ENCODE data around the gene TEKT2.
A peak's percentile ranks its signal among the peaks of the same experiment; 100 is the strongest.

Gene TEKT2

DNA sequence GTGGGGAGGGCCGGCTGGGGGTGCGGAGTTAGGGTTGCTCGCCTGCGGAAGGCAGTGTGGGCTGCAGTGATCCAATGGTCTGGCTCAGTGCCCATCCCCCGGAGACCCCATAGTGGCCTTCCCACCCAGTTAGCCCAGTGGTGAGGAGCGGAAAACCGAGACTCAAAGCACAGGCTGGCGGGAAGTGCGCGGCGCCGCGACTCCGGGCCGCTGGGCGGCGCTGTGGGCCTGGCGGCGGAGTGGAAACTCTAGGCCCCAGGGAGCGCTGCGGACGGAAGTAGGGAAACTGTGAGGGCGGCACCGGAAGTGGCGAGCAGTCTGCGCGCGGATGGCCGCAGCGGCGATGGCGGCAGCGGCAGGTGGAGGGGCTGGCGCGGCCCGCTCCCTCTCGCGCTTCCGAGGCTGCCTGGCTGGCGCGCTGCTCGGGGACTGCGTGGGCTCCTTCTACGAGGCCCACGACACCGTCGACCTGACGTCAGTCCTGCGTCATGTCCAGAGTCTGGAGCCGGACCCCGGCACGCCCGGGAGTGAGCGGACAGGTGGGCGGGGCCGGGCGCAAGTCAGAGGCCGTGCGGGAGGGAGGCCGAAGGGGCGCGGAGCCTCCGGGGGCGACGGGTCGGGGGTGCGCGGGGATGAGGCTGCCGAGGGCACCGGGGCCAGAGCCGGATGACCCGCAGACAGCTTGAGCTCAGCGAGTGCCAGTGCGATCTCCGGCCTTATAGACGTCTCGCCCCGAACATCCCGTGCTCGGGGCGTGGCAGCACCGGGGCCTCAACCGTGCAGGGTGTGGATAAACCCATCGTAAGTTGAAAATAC is 4.9 kb downstream of the TEKT2 start, which contains the start of gene ADPRS (continued):
- TF ChIP-seq, protein P1, sequence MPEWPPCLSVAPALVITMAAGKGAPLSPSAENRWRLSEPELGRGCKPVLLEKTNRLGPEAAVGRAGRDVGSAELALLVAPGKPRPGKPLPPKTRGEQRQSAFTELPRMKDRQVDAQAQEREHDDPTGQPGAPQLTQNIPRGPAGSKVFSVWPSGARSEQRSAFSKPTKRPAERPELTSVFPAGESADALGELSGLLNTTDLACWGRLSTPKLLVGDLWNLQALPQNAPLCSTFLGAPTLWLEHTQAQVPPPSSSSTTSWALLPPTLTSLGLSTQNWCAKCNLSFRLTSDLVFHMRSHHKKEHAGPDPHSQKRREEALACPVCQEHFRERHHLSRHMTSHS (tag by site-specific recombination; IDR thresholded peaks at IDR 0.05): no peak
- TF ChIP-seq KLF1 (tag by site-specific recombination; IDR thresholded peaks at IDR 0.05) (peak; percentile 87), ZNF830 (tag by site-specific recombination; IDR thresholded peaks at IDR 0.05; ENCODE audit: low read depth) (no peak), ZNF223 (tag by site-specific recombination; IDR thresholded peaks at IDR 0.05) (peak; percentile 68), ZNF155 (tag by site-specific recombination; IDR thresholded peaks at IDR 0.05) (no peak), ZXDB (tag by site-specific recombination; IDR thresholded peaks at IDR 0.05) (peak; percentile 96), ZNF426 (tag by site-specific recombination; IDR thresholded peaks at IDR 0.05) (no peak), ZNF211 (tag by site-specific recombination; IDR thresholded peaks at IDR 0.05; ENCODE audit: low read depth) (no peak), GLIS2 (tag by site-specific recombination; IDR thresholded peaks at IDR 0.05) (peak; percentile 79), ZNF777 (tag by site-specific recombination; IDR thresholded peaks at IDR 0.05; ENCODE audit: borderline replicate concordance) (no peak), ZNF610 (tag by site-specific recombination; IDR thresholded peaks at IDR 0.05; ENCODE audit: borderline replicate concordance) (peak; percentile 89), ZNF202 (tag by site-specific recombination; IDR thresholded peaks at IDR 0.05; ENCODE audit: borderline replicate concordance) (no peak), ZSCAN30 (tag by site-specific recombination; IDR thresholded peaks at IDR 0.05) (peak; percentile 97), ZNF510 (tag by site-specific recombination; IDR thresholded peaks at IDR 0.05; ENCODE audit: insufficient replicate concordance) (no peak), ZFP41 (tag by site-specific recombination; IDR thresholded peaks at IDR 0.05; ENCODE audit: borderline replicate concordance) (no peak), SCRT2 (tag by site-specific recombination; IDR thresholded peaks at IDR 0.05) (peak; percentile 99)
- TF ChIP-seq, protein P2, sequence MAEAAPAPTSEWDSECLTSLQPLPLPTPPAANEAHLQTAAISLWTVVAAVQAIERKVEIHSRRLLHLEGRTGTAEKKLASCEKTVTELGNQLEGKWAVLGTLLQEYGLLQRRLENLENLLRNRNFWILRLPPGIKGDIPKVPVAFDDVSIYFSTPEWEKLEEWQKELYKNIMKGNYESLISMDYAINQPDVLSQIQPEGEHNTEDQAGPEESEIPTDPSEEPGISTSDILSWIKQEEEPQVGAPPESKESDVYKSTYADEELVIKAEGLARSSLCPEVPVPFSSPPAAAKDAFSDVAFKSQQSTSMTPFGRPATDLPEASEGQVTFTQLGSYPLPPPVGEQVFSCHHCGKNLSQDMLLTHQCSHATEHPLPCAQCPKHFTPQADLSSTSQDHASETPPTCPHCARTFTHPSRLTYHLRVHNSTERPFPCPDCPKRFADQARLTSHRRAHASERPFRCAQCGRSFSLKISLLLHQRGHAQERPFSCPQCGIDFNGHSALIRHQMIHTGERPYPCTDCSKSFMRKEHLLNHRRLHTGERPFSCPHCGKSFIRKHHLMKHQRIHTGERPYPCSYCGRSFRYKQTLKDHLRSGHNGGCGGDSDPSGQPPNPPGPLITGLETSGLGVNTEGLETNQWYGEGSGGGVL (tag by site-specific recombination; IDR thresholded peaks at IDR 0.05): 0 out of 2 replicates have a peak, but pooled peaks have one; percentile 24
- TF ChIP-seq, protein P3, sequence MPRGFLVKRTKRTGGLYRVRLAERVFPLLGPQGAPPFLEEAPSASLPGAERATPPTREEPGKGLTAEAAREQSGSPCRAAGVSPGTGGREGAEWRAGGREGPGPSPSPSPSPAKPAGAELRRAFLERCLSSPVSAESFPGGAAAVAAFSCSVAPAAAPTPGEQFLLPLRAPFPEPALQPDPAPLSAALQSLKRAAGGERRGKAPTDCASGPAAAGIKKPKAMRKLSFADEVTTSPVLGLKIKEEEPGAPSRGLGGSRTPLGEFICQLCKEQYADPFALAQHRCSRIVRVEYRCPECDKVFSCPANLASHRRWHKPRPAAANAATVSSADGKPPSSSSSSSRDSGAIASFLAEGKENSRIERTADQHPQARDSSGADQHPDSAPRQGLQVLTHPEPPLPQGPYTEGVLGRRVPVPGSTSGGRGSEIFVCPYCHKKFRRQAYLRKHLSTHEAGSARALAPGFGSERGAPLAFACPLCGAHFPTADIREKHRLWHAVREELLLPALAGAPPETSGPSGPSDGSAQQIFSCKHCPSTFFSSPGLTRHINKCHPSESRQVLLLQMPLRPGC (tag by site-specific recombination; IDR thresholded peaks at IDR 0.05): peak; percentile 89
- TF ChIP-seq, protein P4, sequence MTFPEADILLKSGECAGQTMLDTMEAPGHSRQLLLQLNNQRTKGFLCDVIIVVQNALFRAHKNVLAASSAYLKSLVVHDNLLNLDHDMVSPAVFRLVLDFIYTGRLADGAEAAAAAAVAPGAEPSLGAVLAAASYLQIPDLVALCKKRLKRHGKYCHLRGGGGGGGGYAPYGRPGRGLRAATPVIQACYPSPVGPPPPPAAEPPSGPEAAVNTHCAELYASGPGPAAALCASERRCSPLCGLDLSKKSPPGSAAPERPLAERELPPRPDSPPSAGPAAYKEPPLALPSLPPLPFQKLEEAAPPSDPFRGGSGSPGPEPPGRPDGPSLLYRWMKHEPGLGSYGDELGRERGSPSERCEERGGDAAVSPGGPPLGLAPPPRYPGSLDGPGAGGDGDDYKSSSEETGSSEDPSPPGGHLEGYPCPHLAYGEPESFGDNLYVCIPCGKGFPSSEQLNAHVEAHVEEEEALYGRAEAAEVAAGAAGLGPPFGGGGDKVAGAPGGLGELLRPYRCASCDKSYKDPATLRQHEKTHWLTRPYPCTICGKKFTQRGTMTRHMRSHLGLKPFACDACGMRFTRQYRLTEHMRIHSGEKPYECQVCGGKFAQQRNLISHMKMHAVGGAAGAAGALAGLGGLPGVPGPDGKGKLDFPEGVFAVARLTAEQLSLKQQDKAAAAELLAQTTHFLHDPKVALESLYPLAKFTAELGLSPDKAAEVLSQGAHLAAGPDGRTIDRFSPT (tag by site-specific recombination; IDR thresholded peaks at IDR 0.05): 0 out of 2 replicates have a peak, but pooled peaks have one; percentile 49
- TF ChIP-seq, protein P5, sequence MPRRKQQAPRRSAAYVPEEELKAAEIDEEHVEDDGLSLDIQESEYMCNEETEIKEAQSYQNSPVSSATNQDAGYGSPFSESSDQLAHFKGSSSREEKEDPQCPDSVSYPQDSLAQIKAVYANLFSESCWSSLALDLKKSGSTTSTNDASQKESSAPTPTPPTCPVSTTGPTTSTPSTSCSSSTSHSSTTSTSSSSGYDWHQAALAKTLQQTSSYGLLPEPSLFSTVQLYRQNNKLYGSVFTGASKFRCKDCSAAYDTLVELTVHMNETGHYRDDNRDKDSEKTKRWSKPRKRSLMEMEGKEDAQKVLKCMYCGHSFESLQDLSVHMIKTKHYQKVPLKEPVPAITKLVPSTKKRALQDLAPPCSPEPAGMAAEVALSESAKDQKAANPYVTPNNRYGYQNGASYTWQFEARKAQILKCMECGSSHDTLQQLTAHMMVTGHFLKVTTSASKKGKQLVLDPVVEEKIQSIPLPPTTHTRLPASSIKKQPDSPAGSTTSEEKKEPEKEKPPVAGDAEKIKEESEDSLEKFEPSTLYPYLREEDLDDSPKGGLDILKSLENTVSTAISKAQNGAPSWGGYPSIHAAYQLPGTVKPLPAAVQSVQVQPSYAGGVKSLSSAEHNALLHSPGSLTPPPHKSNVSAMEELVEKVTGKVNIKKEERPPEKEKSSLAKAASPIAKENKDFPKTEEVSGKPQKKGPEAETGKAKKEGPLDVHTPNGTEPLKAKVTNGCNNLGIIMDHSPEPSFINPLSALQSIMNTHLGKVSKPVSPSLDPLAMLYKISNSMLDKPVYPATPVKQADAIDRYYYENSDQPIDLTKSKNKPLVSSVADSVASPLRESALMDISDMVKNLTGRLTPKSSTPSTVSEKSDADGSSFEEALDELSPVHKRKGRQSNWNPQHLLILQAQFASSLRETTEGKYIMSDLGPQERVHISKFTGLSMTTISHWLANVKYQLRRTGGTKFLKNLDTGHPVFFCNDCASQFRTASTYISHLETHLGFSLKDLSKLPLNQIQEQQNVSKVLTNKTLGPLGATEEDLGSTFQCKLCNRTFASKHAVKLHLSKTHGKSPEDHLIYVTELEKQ (tag by site-specific recombination; IDR thresholded peaks at IDR 0.05; ENCODE audit: borderline replicate concordance): peak; percentile 28; the same call in 1 of the 2 replicates
- TF ChIP-seq, protein P6, sequence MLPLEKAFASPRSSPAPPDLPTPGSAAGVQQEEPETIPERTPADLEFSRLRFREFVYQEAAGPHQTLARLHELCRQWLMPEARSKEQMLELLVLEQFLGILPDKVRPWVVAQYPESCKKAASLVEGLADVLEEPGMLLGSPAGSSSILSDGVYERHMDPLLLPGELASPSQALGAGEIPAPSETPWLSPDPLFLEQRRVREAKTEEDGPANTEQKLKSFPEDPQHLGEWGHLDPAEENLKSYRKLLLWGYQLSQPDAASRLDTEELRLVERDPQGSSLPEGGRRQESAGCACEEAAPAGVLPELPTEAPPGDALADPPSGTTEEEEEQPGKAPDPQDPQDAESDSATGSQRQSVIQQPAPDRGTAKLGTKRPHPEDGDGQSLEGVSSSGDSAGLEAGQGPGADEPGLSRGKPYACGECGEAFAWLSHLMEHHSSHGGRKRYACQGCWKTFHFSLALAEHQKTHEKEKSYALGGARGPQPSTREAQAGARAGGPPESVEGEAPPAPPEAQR (tag by site-specific recombination; IDR thresholded peaks at IDR 0.05): peak; percentile 87
- TF ChIP-seq, protein P7, sequence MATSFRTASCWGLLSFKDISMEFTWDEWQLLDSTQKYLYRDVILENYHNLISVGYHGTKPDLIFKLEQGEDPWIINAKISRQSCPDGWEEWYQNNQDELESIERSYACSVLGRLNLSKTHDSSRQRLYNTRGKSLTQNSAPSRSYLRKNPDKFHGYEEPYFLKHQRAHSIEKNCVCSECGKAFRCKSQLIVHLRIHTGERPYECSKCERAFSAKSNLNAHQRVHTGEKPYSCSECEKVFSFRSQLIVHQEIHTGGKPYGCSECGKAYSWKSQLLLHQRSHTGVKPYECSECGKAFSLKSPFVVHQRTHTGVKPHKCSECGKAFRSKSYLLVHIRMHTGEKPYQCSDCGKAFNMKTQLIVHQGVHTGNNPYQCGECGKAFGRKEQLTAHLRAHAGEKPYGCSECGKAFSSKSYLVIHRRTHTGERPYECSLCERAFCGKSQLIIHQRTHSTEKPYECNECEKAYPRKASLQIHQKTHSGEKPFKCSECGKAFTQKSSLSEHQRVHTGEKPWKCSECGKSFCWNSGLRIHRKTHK (tag by site-specific recombination; IDR thresholded peaks at IDR 0.05): no peak
- TF ChIP-seq, protein P8, sequence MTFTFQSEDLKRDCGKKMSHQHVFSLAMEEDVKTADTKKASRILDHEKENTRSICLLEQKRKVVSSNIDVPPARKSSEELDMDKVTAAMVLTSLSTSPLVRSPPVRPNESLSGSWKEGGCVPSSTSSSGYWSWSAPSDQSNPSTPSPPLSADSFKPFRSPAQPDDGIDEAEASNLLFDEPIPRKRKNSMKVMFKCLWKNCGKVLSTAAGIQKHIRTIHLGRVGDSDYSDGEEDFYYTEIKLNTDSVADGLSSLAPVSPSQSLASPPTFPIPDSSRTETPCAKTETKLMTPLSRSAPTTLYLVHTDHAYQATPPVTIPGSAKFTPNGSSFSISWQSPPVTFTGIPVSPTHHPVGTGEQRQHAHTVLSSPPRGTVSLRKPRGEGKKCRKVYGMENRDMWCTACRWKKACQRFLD (tag by site-specific recombination; IDR thresholded peaks at IDR 0.05): no peak

Measured in HEK293 (cell line).